Panc1 (cell line): ENCODE data around the gene NXPE3.

ENCODE experiments used
- CTCF ChIP-seq: fragments of 450-650 bp; IDR thresholded peaks from 2 replicates; pipeline ENCODE4 v1.5.1; 2017; ENCODE audit warnings: mild to moderate bottlenecking
- POLR2AphosphoS5 ChIP-seq: IDR thresholded peaks from 2 replicates; pipeline ENCODE4 v1.6.1; 2012; ENCODE audit warnings: mild to moderate bottlenecking, low read depth, low read length, moderate library complexity
- REST ChIP-seq, 2 experiments: IDR thresholded peaks; 2 replicates each; pipeline ENCODE4 v1.6.1; 2011 to 2012; ENCODE audit warnings: low read depth in 2 of 2, control low read depth in 1 of 2, low read length in 1 of 2, mild to moderate bottlenecking in 1 of 2, moderate library complexity in 1 of 2; ENCODE audit not compliant: insufficient read depth in 1 of 2
- TCF7L2 ChIP-seq: IDR thresholded peaks from 2 replicates; pipeline ENCODE4 v1.6.1; 2011; ENCODE audit warnings: mild to moderate bottlenecking, low read depth, low read length, inconsistent platforms

- TF ChIP-seq CTCF (no peak), POLR2AphosphoS5 (no peak), REST (IDR thresholded peaks at IDR 0.05; ENCODE audit: insufficient read depth in 1 of 2, low read depth in 2 of 2, low read length in 1 of 2) (no peak), TCF7L2 (no peak)
Measured at GRCh38 chr3:101781166-101781565, 2.2 kb downstream of the NXPE3 start.
